Epithelial cell of esophagus (primary cell): ENCODE measurements around the gene PLEKHG3.

Source experiments
- DNase-seq: peaks from one replicate; pipeline ENCODE4 v3.0.0; 2010; ENCODE audit warnings: low read depth
- H3K4me3 ChIP-seq: 2 replicates; pipeline ENCODE4 v1.5.1; 2011; ENCODE audit warnings: mild to moderate bottlenecking, low read length, control low read depth
- CTCF ChIP-seq: IDR thresholded peaks from 2 replicates; pipeline ENCODE4 v1.5.1; 2011; ENCODE audit warnings: low read depth, mild to moderate bottlenecking, low read length, control low read depth, inconsistent platforms; ENCODE audit not compliant: insufficient read depth; ENCODE audit errors: missing control alignments

PLEKHG3 gene

GRCh38 chr14:64795211-64795610, 91.0 kb downstream of the PLEKHG3 start:
- no peak overlapping the region for H3K4me3 ChIP-seq
- no peak for TF ChIP-seq CTCF
- DNase-seq, result no peak

- no peak for TF ChIP-seq CTCF
- no peak for DNase-seq
- no peak overlapping the region for H3K4me3 ChIP-seq
Observed at GRCh38 chr14:64795921-64796320, 91.7 kb downstream of the PLEKHG3 start.

GRCh38 chr14:64796369-64796768, 92.1 kb downstream of the PLEKHG3 start:
- H3K4me3 ChIP-seq, result no peak overlapping the region
- DNase-seq, result no peak
- TF ChIP-seq CTCF, result no peak

- no peak overlapping the region for H3K4me3 ChIP-seq
- TF ChIP-seq CTCF, result no peak
- no peak for DNase-seq
Observed at GRCh38 chr14:64799555-64799954, 95.3 kb downstream of the PLEKHG3 start.
